Esophagus (tissue), 2 donors: Measurements from ENCODE around the gene ZNF143. TPM values are rescaled to one million over a fixed set of nuclear protein-coding genes. Genes with fewer than 3 reads are reported as not detected.

Source experiments
- H3K27ac ChIP-seq, 2 donors: one replicate each; pipeline ENCODE4 v1.5.1; 2013; ENCODE audit warnings: low read depth in 2 of 2, mild to moderate bottlenecking in 2 of 2, inconsistent platforms in 1 of 2, low read length in 1 of 2, moderate library complexity in 1 of 2
- H3K27me3 ChIP-seq, 2 donors: one replicate each; pipeline ENCODE4 v1.6.1; 2013; ENCODE audit warnings: low read length in 2 of 2, control low read depth in 1 of 2, mild to moderate bottlenecking in 1 of 2; ENCODE audit not compliant: insufficient read depth in 2 of 2, control insufficient read depth in 1 of 2
- H3K36me3 ChIP-seq, 2 donors: one replicate each; pipeline ENCODE4 v1.6.1; 2013; ENCODE audit warnings: low read length in 1 of 2; ENCODE audit not compliant: control insufficient read depth in 2 of 2, insufficient read depth in 2 of 2
- H3K4me1 ChIP-seq, 2 donors: one replicate each; pipeline ENCODE4 v1.6.1; 2013; ENCODE audit warnings: low read length in 1 of 2; ENCODE audit not compliant: control insufficient read depth in 2 of 2, insufficient read depth in 2 of 2
- H3K4me3 ChIP-seq, 2 donors: one replicate each; pipeline ENCODE4 v1.5.1; 2013; ENCODE audit warnings: low read length in 2 of 2, mild to moderate bottlenecking in 2 of 2, low read depth in 1 of 2, moderate library complexity in 1 of 2
- H3K9me3 ChIP-seq, 2 donors: one replicate each; pipeline ENCODE4 v1.6.1; 2013; ENCODE audit warnings: mild to moderate bottlenecking in 2 of 2, low read depth in 1 of 2, low read length in 1 of 2, moderate library complexity in 1 of 2; ENCODE audit not compliant: control insufficient read depth in 2 of 2, insufficient read depth in 1 of 2
- WGBS, 2 donors: extraction: QIAGEN DNeasy Blood & Tissue Kit; methylation state at CpG; one replicate each; pipeline ENCODE4 v1.1.7; 2013; 5-methylcytosine and 5-hydroxymethylcytosine counted together
- polyA plus RNA-seq, 2 donors: library from polyadenylated mRNA; stranded (reverse); fragments of 200-250 nt; gene quantifications; one replicate each; pipeline ENCODE4 v1.2.3, GENCODE V29; 2013
- donor health status: healthy with polysubstance abuse.
- donor health status: Bipolar disorder and iron deficiency.

The ZNF143 gene
- polyA plus RNA-seq, 2 donors, result 9.9 to 12.3 TPM

- 75 to 84% methylated on average over 6 of the region's 6 CpGs for WGBS, 2 donors
- Histone ChIP-seq H3K27ac (peak overlapping the region in 1 of 2 donors; percentile 97), H3K27me3 (no peaks in the 10 kb centered on the region), H3K36me3 (no peaks in the 10 kb centered on the region), H3K9me3 (no peaks in the 10 kb centered on the region), H3K4me3 (no peak overlapping the region), H3K4me1 (peaks cover 0 to 2% of the 10 kb centered on the region in 2 donors)
Measured at GRCh38 chr11:9571763-9572115, 110.9 kb downstream of the ZNF143 start.

GRCh38 chr11:9573052-9573774 is 112.4 kb downstream of the ZNF143 start, which contains the start of gene WEE1:
Gene WEE1, plus strand, starts transcription at chr11:9573670. Its CDS starts 264 bp downstream, at chr11:9573934.
- H3K4me3 ChIP-seq, result peak within 1 kb of the TSS; percentile 87 to 98
- H3K9me3 ChIP-seq, result no peaks in the 10 kb centered on the region
- no peaks in the 10 kb centered on the region for H3K27me3 ChIP-seq
- H3K36me3 ChIP-seq, result no peaks in the 10 kb centered on the region
- WGBS, 2 donors, result 0% methylated on average over 68 to 73 of the region's 73 CpGs
- H3K4me1 ChIP-seq, result peaks cover 0 to 2% of the 10 kb centered on the region in 2 donors
- peak within 1 kb of the TSS; percentile 97 for H3K27ac ChIP-seq

- H3K36me3 ChIP-seq, result no peaks in the 10 kb centered on the region
- H3K4me3 ChIP-seq, result peak overlapping the region; percentile 87 to 98
- WGBS, 2 donors, result 0% methylated on average over 79 to 122 of the region's 122 CpGs
- peaks cover 0 to 2% of the 10 kb centered on the region in 2 donors for H3K4me1 ChIP-seq
- H3K27me3 ChIP-seq, result no peaks in the 10 kb centered on the region
- H3K9me3 ChIP-seq, result no peaks in the 10 kb centered on the region
- H3K27ac ChIP-seq, result peak overlapping the region; percentile 96 to 97
Measured at GRCh38 chr11:9573775-9574621, 113.2 kb downstream of the ZNF143 start.

GRCh38 chr11:9574622-9575259 is 113.9 kb downstream of the ZNF143 start:
- peak overlapping the region; percentile 96 to 97 for H3K27ac ChIP-seq
- no peaks in the 10 kb centered on the region for H3K9me3 ChIP-seq
- WGBS, 2 donors, result 0 to 1% methylated on average over 43 of the region's 43 CpGs
- H3K4me3 ChIP-seq, result peak overlapping the region; percentile 87 to 98
- peaks cover 0 to 2% of the 10 kb centered on the region in 2 donors for H3K4me1 ChIP-seq
- H3K36me3 ChIP-seq, result no peaks in the 10 kb centered on the region
- no peaks in the 10 kb centered on the region for H3K27me3 ChIP-seq

GRCh38 chr11:9575260-9576240 is 114.7 kb downstream of the ZNF143 start:
- H3K27ac ChIP-seq, result peak overlapping the region; percentile 96 to 97
- H3K27me3 ChIP-seq, result no peaks in the 10 kb centered on the region
- peaks cover 0 to 2% of the 10 kb centered on the region in 2 donors for H3K4me1 ChIP-seq
- WGBS, 2 donors, result 5 to 6% methylated on average over 17 of the region's 17 CpGs
- no peaks in the 10 kb centered on the region for H3K36me3 ChIP-seq
- H3K4me3 ChIP-seq, result peak overlapping the region; percentile 87 to 98
- no peaks in the 10 kb centered on the region for H3K9me3 ChIP-seq

- H3K4me1 ChIP-seq, result peaks cover 0 to 2% of the 10 kb centered on the region in 2 donors
- H3K27ac ChIP-seq, result no peak overlapping the region
- peaks cover 0 to 2% of the 10 kb centered on the region in 2 donors for H3K36me3 ChIP-seq
- WGBS, 2 donors, result 26 to 32% methylated on average over 4 of the region's 4 CpGs
- peak overlapping the region in 1 of 2 donors; percentile 87 for H3K4me3 ChIP-seq
- H3K27me3 ChIP-seq, result no peaks in the 10 kb centered on the region
- no peaks in the 10 kb centered on the region for H3K9me3 ChIP-seq
Measured at GRCh38 chr11:9576701-9577381, 116.0 kb downstream of the ZNF143 start.

GRCh38 chr11:9577556-9577955 is 116.7 kb downstream of the ZNF143 start:
- peak overlapping the region in 1 of 2 donors; percentile 49 for H3K27ac ChIP-seq
- WGBS, 2 donors, result 27 to 43% methylated on average over 7 of the region's 7 CpGs
- no peaks in the 10 kb centered on the region for H3K9me3 ChIP-seq
- H3K4me3 ChIP-seq, result peak overlapping the region in 1 of 2 donors; percentile 47
- H3K4me1 ChIP-seq, result peaks cover 0 to 2% of the 10 kb centered on the region in 2 donors
- H3K36me3 ChIP-seq, result peaks cover 0 to 2% of the 10 kb centered on the region in 2 donors
- H3K27me3 ChIP-seq, result no peaks in the 10 kb centered on the region
